HEK293 (cell line): Measurements from ENCODE around the gene ITGAX.

Experiments
- CTCF ChIA-PET: fragments of 350-600 bp; formaldehyde crosslinking; extraction: SDS; loops from one replicate; lab custom pipeline; 2021; ENCODE audit warnings: antibody characterized with exemption; lab: Yijun Ruan, JAX
- POLR2A ChIA-PET: fragments of 300-600 bp; formaldehyde crosslinking; extraction: SDS; loops from one replicate; lab custom pipeline; 2020; ENCODE audit warnings: antibody characterized with exemption, inconsistent platforms; lab: Yijun Ruan, JAX
- H3K27ac ChIP-seq: fragments of 200-500 bp; sonication (Bioruptor generic); 2 replicates; pipeline ENCODE4 v1.5.1; 2014; ENCODE audit warnings: low read depth, low read length, control low read depth, inconsistent platforms; ENCODE audit errors: extremely low read depth
- H3K36me3 ChIP-seq, 2 experiments: fragments of 200-500 bp in 1 of 2; sonication (Bioruptor generic) in 1 of 2; 1 replicate in 1 of 2; 2 replicates in 1 of 2; pipeline ENCODE4 v1.5.1; 2014 to 2017; ENCODE audit warnings: inconsistent platforms in 2 of 2, low read length in 2 of 2; ENCODE audit not compliant: control insufficient read depth in 2 of 2, insufficient read depth in 1 of 2
- H3K4me1 ChIP-seq: fragments of 200-500 bp; sonication (Bioruptor generic); 2 replicates; pipeline ENCODE4 v1.5.1; 2014; ENCODE audit warnings: mild to moderate bottlenecking, low read length, inconsistent platforms; ENCODE audit not compliant: control insufficient read depth, insufficient read depth
- H3K4me3 ChIP-seq: 2 replicates; pipeline ENCODE4 v1.5.1; 2011; ENCODE audit warnings: low read depth, mild to moderate bottlenecking, control low read depth, low read length, moderate library complexity
- H3K9me3 ChIP-seq: fragments of 200-500 bp; sonication (Bioruptor generic); 2 replicates; pipeline ENCODE4 v1.5.1; 2014; ENCODE audit warnings: low read depth, low read length, inconsistent platforms; ENCODE audit not compliant: control insufficient read depth, insufficient read depth
- AEBP2 ChIP-seq: fragments of 450-650 bp; formaldehyde crosslinking; IDR thresholded peaks from 2 replicates; pipeline ENCODE4 v1.5.1; 2016; ENCODE audit warnings: missing biosample characterization, missing genetic modification characterization, borderline replicate concordance
- GLIS1 ChIP-seq: fragments of 450-650 bp; formaldehyde crosslinking; IDR thresholded peaks from 2 replicates; pipeline ENCODE4 v1.5.1; 2016; ENCODE audit warnings: missing biosample characterization, missing genetic modification characterization
- TCF7L2 ChIP-seq: IDR thresholded peaks from 2 replicates; pipeline ENCODE4 v1.6.1; 2011; ENCODE audit warnings: low read depth, mild to moderate bottlenecking, inconsistent platforms, low read length, moderate library complexity, borderline replicate concordance
- WT1 ChIP-seq: fragments of 450-650 bp; formaldehyde crosslinking; IDR thresholded peaks from 2 replicates; pipeline ENCODE4 v1.5.1; 2016; ENCODE audit warnings: missing biosample characterization, missing genetic modification characterization
- ZBTB17 ChIP-seq: fragments of 450-650 bp; formaldehyde crosslinking; IDR thresholded peaks from 2 replicates; pipeline ENCODE4 v1.5.1; 2016; ENCODE audit warnings: missing biosample characterization, missing genetic modification characterization
- ZBTB20 ChIP-seq: fragments of 450-650 bp; formaldehyde crosslinking; IDR thresholded peaks from 2 replicates; pipeline ENCODE4 v1.5.1; 2016; ENCODE audit warnings: missing biosample characterization, missing genetic modification characterization
- ZBTB21 ChIP-seq: fragments of 450-650 bp; formaldehyde crosslinking; IDR thresholded peaks from 2 replicates; pipeline ENCODE4 v1.5.1; 2017; ENCODE audit warnings: missing biosample characterization, missing genetic modification characterization
- ZBTB7A ChIP-seq: fragments of 450-650 bp; formaldehyde crosslinking; IDR thresholded peaks from 2 replicates; pipeline ENCODE4 v1.5.1; 2016; ENCODE audit warnings: low read depth, missing biosample characterization, missing genetic modification characterization
- ZBTB8A ChIP-seq: fragments of 450-650 bp; formaldehyde crosslinking; IDR thresholded peaks from 2 replicates; pipeline ENCODE4 v1.5.1; 2016; ENCODE audit warnings: missing biosample characterization, missing genetic modification characterization
- ZIC2 ChIP-seq: fragments of 450-650 bp; formaldehyde crosslinking; IDR thresholded peaks from 2 replicates; pipeline ENCODE4 v1.5.1; 2016; ENCODE audit warnings: missing biosample characterization, missing genetic modification characterization
- ZNF148 ChIP-seq: fragments of 450-650 bp; formaldehyde crosslinking; IDR thresholded peaks from 2 replicates; pipeline ENCODE4 v1.5.0; 2017; ENCODE audit warnings: missing biosample characterization, missing genetic modification characterization, borderline replicate concordance
- ZNF155 ChIP-seq: fragments of 450-650 bp; formaldehyde crosslinking; IDR thresholded peaks from 2 replicates; pipeline ENCODE4 v1.5.1; 2016; ENCODE audit warnings: missing biosample characterization, missing genetic modification characterization
- ZNF548 ChIP-seq: fragments of 450-650 bp; formaldehyde crosslinking; IDR thresholded peaks from 2 replicates; pipeline ENCODE4 v1.5.1; 2016; ENCODE audit warnings: missing biosample characterization, missing genetic modification characterization
- ZNF654 ChIP-seq: fragments of 450-650 bp; formaldehyde crosslinking; IDR thresholded peaks from 2 replicates; pipeline ENCODE4 v1.5.1; 2016; ENCODE audit warnings: low read depth, missing biosample characterization, missing genetic modification characterization
- ZNF660 ChIP-seq: fragments of 450-650 bp; IDR thresholded peaks from 2 replicates; pipeline ENCODE4 v1.5.1; 2018; ENCODE audit warnings: missing biosample characterization, mild to moderate bottlenecking, missing genetic modification characterization
- TF ChIP-seq, protein P1 (sequence below): fragments of 450-650 bp; formaldehyde crosslinking; IDR thresholded peaks from 2 replicates; pipeline ENCODE4 v1.5.1; 2016; ENCODE audit warnings: missing biosample characterization, missing genetic modification characterization

The ITGAX gene

GRCh38 chr16:31382485-31383161, 27.6 kb downstream of the ITGAX start:
- H3K4me3 ChIP-seq, result no peak overlapping the region
- H3K36me3 ChIP-seq, result no peaks in the 10 kb centered on the region
- peaks cover 7% of the 10 kb centered on the region for H3K4me1 ChIP-seq
- H3K9me3 ChIP-seq, result no peaks in the 10 kb centered on the region
- H3K27ac ChIP-seq, result no peak overlapping the region
- ChIA-PET POLR2A (interaction anchor here (0.6 to 0.9 kb wide), 3 partner anchors 22 to 179 kb away, joined by 3 read pairs; partner anchors contain the start of gene ZNF843), CTCF (interaction anchor here (0.6 to 1.7 kb wide), 21 partner anchors 9 to 472 kb away, joined by 3 to 10 read pairs (median 3); partner anchors contain the start of genes HSD3B7 and ITGAX)
- TF ChIP-seq ZBTB20 (tag by site-specific recombination) (peak; percentile 18; the same call in 1 of the 2 replicates), AEBP2 (no peak), ZIC2 (tag by site-specific recombination) (peak; percentile 94), ZBTB17 (tag by site-specific recombination) (peak; percentile 82), ZNF654 (tag by site-specific recombination) (peak; percentile 56), ZBTB8A (peak; percentile 62), ZNF548 (tag by site-specific recombination) (no peak), ZNF155 (tag by site-specific recombination) (no peak), TCF7L2 (no peak), WT1 (tag by site-specific recombination) (no peak), ZBTB21 (tag by site-specific recombination) (no peak), ZNF660 (tag by site-specific recombination) (peak; percentile 65), GLIS1 (tag by site-specific recombination) (peak; percentile 79), ZBTB7A (tag by site-specific recombination) (0 out of 2 replicates have a peak, but pooled peaks have one; percentile 26)
- TF ChIP-seq, protein P1, sequence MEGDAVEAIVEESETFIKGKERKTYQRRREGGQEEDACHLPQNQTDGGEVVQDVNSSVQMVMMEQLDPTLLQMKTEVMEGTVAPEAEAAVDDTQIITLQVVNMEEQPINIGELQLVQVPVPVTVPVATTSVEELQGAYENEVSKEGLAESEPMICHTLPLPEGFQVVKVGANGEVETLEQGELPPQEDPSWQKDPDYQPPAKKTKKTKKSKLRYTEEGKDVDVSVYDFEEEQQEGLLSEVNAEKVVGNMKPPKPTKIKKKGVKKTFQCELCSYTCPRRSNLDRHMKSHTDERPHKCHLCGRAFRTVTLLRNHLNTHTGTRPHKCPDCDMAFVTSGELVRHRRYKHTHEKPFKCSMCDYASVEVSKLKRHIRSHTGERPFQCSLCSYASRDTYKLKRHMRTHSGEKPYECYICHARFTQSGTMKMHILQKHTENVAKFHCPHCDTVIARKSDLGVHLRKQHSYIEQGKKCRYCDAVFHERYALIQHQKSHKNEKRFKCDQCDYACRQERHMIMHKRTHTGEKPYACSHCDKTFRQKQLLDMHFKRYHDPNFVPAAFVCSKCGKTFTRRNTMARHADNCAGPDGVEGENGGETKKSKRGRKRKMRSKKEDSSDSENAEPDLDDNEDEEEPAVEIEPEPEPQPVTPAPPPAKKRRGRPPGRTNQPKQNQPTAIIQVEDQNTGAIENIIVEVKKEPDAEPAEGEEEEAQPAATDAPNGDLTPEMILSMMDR (tag by site-specific recombination), result peak; percentile 66; the same call in 1 of the 2 replicates

- POLR2A ChIA-PET, result interaction anchor here (2.0 kb wide), 1 partner anchor 43 kb away, joined by 4 read pairs; the partner anchor contains the start of gene COX6A2
- H3K36me3 ChIP-seq, result no peaks in the 10 kb centered on the region
Observed at GRCh38 chr16:31385680-31386079, 30.7 kb downstream of the ITGAX start.

More at GRCh38 chr16:31385680-31386079, 30.7 kb downstream of the ITGAX start:
- Histone ChIP-seq H3K9me3 (no peaks in the 10 kb centered on the region), H3K27ac (no peak overlapping the region), H3K4me3 (no peak overlapping the region), H3K4me1 (peaks cover 7% of the 10 kb centered on the region)
- TF ChIP-seq ZNF148 (tag by site-specific recombination), result no peak
- CTCF ChIA-PET, result interaction anchor here (0.6 to 1.6 kb wide), 5 partner anchors 9 to 400 kb away, joined by 3 to 6 read pairs (median 4); partner anchors contain the start of genes HSD3B7 and ZNF843
